Anterior cingulate cortex (tissue), 58 donors: Measurements from ENCODE around the gene ZFP1.

Source experiments
- DNase-seq, 58 donors: peaks; one replicate each; lab custom pipeline; 2025; lab: John Stamatoyannopoulos, UW

ZFP1 gene

DNA sequence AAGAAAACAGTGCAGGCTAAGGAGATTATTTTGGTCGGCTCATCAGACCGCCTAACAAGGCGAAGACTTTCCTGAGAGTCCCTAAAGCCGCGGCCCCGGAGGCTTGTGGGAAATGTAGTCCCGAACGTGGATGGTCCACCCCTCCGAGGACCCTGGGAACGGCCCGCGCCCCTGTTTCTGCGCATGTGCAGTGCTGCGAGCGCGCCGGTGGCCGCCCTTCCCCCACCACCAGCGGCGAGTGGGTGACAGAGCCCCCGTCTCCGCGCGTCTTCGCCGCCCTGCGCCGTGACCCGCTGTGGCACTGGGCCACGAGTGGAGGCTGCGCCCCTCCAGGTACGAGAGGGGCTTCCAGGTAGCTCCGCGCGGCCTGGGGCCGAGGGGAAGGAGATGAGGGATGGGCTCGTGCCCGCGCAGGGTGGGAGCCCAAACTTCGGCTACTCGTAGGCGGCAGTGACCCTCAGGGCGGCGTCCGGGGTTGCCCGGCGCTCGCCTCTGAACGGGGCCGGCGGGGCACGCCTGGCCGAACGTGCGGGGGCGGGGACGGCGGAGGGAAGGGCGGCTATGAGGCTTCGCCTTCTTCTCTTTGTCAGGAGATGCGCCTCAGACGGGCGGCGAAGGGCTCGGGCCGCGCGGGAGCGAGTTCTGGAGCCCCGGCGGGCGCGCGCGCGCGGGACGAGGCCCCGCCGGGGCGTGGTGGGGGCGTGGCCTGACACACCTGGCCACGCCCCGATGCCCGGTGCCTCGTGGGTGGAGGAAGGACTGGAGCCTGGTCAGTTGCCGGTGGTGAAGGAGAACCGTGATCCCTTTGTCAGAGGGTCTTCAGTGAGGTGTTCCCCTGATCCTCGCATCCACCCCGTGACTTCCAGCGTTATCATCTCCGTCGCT is at the start of gene ZFP1:
Gene ZFP1, plus strand, starts transcription at position 214 of the 885 bp plus-strand sequence. CDS start 4,428 bp downstream, outside the sequence.
- peak; percentile 49 to 98 (median 89) for DNase-seq

DNA sequence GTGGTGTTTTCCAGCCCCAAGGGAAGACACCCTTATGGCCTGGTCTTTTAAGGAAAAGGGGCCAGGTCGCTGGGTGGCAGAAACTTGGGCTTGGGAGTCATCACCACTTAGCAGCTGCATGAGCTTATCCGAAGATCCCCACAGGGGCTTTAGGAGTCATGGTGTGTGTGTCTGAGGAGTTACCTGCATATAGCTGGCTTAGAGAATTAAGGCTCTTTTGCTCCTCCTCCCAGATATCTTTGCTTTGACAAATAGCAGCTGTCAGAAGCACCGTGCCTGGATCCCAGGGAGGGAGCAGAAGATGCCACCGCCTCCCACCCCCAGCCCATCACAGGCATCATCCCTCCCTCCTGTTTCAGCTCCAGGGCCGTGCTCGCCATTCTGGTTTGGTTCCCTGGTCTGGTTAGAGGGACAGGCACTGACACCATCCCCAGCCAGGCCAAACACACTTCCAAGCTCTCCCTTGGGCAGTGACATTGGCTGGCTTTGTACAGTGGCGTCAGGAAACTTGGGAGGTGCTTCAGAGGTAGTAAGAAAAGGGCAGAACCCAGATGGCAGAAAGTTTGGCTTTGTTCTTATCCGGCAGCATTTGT is 49.2 kb upstream of the ZFP1 start:
- no peak for DNase-seq

DNA sequence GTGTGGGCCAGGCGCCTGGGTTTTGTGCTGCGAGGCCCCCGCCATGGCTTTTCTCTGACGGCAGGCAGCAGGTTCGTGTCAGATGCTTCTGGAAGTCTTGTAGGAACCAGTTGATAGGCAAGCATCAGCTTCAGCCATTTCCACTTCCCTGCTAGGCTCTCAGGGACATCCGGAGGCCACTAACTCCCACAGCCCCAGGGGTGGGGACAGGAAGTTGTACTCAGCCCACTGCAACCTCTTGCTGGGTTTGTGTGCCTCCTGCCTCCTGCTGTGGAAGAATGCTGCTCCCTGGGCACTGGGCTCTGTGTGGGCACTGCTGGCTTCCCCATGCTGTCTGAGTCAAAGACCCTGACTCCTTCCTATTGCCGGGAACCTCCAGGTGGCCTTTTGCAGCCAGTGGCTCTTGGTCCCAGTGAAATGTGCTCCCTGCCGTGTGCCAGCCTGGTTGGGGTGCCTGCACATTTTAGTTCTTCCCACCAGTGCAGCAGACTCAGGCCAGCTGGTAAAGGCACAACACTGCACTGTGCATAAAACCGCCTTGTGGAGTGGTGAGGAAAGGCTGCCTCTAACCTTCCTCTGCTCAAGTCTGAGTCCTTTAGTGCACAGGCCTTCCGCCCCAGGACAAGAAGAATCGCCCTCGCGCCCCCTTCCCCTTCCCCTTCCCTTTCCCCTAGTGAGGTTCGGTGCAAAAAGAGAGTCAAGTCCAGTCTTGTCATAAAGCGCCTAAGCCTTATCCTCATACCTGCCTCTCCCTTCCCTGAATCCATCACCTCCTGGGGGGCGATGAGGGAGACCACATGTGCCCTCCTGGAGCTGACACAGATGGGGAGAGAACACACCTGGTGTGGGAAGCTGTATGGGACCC is 48.4 kb upstream of the ZFP1 start:
- no peak for DNase-seq

DNA sequence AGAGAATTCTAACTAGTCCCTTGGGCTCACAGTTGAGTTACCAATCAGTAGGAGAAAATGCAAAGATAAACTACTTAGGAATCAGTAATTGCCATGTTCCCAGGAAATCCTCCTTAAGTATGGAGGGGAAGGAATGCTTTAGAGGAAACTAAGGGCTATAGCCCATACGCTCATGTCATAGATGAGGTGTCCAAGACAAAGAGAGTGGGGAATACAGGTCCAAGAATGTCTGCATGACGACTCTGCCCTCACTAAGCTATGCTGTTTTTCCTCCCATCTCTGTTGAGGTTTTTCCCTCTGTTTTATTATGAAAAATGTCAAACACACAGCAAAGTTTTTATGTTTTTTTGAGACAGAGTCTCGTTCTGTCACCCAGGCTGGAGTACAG is 47.7 kb upstream of the ZFP1 start:
- DNase-seq = no peak

DNA sequence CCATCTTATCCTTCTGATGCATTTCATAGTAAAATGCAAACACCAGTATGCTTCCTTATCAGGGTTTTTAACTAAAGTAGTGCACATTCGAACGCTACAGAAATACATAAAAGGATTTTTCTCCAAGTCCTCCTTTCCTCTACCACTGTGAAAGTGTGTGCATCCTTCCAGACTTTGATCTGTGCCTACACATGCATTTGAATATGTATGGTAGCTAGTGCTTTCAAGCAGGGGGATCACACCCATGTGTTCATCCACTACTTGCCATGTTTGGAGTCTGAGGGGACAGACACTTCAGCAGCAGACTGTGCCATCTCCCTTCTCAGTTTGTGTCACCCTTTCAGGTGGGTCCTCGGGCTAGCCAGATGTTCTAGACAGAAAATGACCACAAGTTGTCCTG is 46.7 kb upstream of the ZFP1 start:
- no peak for DNase-seq

DNA sequence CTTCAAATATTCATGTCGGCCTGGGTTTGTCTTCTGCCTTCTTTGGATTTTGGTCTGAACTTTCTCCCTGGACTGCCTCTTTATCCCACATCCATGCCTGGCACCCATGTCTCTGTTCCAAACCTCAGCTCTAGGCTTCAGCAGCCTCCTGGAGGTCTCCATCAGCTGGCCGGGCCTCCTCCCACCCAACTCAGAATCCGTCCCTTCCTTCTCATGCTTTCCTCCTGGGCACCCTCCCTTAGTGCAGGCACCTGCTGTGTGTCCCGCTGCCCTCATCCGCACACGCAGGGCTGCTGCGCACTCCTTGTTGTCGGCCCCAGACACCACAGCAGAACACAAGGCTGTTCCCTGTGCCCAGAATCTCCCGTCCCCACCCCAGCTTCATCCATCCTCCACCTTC is 45.7 kb upstream of the ZFP1 start:
- no peak for DNase-seq

DNA sequence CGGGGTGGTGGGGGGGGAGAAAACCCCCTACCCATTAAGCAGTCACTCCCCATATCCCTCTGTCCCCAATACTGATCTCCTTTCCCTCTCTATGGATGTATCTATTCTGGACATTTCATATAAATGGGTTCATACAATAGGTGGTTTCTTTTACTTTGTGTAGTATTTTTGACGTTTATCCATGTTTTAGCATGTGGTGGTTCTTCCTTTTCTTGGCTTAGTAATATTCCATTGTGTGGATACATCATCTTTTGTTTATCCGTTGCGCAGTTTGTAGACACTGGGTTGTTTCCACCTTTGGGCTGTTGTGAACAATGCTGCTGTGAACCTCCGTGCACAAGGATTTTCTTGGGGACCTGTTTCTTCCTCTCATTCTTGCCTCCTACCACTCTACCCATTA is 44.3 kb upstream of the ZFP1 start:
- DNase-seq = no peak

DNA sequence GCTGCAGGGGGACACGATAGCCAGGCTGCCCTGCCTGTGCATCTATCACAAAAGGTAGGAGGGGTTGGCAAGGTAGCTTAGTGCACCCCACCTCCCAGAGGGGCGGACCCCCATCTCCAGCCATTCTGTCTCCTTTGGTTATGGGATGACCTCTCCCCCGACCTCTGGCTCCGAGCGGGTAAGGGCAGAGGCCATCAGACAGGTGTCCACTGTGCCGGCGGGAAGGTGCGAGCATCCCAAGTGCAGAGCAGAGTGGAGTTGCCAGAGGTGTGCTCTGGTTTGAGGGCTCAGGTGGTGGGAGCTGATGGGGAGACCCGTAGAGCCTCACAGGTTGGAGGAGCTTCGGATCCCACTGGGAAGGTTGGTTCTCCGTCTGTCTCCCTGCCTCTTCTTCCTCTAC is 43.5 kb upstream of the ZFP1 start:
- DNase-seq = no peak

DNA sequence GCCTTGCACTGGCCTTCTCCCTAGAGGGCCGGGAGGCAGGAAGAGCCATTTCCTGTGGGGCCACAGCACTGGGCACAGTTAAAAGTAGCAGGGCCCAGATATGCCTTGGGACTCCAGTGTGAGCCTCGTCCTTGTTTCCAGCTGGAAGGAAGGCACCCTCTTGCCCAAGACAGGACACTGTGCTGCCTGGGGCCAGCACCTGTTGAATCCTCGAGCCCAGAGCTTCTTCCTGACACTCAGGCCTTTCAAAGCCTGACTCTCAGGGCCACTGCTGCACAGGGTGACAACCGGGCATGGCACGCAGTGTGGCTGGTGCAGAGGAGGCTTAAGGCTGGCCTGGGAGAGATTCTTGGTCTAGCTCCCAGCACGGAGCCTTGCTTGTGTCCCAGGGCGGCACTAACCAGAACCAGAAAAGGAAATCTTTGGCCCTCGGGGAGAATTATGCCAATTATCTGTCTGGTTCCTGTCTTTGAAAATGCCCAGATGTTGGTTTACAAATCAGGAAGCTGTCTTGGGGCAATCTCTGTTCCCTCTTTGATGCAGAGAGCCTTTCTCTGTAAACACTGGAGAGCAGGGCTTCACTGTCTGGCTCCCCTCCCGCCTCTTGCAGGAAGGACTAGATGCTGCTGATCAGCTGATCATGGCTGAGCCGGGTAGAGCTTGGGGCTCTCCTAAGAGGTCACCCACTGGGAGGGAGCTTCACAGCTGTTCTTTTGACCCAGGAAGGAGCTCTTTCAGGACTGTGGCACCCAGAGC is 42.8 kb upstream of the ZFP1 start:
- DNase-seq = peak in 43 of 58 donors; percentile 19 to 81 (median 46)

DNA sequence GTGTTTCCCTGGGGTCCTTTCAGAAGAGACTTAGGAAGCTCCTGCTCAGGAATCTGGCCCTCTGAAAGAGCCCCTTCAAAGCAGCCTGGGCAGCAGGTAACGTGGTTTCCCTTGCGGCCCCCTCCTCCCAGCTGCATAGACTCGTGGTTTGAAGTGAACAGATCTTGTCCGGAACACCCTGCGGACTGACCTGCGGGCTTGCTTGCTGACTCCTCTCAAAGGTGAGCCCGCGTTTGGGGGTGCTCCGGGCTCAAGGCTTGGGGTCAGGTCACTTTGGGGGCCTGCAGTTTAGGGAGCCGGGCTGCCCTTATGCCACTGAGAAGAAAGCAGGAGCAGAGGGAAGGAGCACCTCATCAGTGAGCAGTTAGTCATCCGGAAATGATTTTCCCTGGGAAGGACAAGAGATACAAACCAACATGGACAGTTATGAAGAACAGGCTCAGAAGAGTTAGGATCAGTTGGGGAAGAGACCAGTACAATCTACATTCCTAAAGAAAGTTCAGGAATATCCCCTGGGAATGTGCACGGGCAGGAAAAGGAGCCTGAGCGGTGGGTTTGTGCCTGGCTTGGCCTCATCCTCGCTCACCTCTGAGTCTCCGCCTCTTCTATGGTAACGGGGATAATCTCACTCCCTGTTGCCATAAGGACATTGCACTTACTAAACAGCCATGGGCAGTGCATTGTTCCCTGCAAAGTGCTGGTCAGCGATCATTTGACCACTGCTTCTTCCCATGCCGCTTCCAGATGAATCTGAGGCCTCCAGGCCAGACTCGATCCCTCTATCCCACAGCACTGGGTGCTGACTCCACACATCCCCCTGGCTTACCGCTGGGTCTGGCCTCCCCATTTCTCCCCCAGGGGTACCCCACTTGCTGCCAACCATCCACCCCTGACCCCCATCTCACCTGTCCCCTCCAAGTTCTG is 41.7 kb upstream of the ZFP1 start:
- DNase-seq = no peak

DNA sequence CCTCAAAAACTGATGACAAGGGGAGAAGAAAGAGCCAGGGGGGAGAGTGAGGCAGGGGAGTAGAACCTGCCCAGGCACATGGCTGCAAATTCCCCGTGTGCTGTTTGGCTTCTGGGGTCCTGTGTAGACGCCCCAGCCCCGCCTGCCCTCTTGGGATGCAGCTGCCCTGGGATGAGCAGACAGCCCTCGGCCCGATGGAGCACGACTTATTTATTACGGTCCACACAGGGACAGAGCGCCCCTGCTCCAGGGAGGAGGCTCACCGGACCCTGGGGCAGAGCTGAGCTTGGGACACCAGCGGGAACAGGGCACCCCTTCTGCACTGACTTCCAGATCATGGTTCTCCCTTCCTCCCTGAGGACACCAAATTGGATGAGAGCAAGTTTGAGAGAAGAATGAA is 40.8 kb upstream of the ZFP1 start:
- no peak for DNase-seq

DNA sequence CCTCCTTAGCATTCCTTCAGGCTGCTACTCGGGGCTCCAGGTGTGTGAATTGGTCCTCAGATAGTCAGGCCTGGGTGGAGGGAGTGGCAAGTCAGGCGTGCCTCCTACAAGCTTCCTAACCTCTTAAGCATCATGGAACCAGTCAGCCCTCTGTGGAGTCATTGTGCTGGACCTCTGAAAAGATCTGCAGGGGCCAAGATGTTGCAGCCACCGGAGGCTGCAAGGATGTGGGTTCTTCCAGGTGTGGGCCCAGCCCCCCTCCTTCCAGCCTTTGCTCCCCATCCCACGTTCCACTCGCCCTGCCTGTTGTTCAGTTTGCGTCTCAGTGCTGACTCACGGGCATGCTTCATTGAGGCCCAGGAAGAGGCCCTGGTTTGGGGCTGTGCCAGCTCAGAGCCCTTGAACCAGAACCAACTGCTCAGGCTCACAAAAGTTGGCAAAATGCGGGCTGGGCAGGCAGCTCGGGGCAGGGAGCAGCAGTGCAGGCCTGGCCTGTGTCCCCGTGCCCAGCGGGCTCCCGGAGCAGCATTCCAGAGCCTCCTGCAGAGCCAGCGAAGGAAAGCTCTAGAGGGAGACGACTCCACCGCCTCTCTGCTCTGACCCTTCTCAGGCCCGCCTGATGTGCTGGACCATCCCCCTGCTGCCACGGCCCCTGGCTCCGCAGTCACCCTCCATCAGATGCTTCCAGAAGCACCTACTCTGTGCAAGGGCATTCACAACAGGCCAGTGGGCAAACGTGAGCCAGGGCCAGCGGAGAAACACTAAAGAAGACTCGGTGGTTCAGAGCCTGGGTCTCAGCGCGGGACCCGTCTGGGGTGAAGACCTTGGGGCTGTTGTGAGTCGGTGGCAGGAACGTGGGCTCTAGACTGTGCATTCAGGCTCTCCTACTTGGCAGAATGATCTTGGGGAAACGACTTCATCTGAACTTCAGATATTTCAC is 39.3 kb upstream of the ZFP1 start:
- peak in 55 of 58 donors; percentile 22 to 92 (median 73) for DNase-seq

DNA sequence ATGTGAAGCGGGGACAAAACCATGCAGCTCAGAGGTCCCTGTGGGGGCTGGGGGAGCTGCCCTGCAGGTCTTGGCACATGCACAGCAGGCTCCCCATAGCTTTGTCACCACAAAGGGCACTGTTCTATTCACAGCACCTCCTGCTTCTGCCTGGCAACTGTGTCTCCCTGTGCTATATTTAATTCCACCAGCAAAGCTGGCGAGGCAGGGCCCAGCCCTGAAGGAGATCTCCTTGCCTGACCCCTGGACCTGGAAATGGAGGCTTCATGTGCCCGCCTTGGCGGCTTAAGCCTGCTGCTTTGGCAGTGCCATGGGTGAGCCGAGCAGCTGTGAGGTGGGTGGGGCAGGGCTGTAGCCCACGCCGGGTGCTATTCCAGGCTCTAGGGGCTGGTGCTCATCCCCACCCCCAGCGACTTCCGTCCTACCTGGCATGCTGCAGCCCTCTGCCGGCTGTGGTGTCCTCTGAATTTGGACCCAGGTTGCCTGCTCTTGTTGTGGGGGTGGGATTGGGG is 38.5 kb upstream of the ZFP1 start:
- peak in 42 of 58 donors; percentile 18 to 78 (median 46) for DNase-seq

DNA sequence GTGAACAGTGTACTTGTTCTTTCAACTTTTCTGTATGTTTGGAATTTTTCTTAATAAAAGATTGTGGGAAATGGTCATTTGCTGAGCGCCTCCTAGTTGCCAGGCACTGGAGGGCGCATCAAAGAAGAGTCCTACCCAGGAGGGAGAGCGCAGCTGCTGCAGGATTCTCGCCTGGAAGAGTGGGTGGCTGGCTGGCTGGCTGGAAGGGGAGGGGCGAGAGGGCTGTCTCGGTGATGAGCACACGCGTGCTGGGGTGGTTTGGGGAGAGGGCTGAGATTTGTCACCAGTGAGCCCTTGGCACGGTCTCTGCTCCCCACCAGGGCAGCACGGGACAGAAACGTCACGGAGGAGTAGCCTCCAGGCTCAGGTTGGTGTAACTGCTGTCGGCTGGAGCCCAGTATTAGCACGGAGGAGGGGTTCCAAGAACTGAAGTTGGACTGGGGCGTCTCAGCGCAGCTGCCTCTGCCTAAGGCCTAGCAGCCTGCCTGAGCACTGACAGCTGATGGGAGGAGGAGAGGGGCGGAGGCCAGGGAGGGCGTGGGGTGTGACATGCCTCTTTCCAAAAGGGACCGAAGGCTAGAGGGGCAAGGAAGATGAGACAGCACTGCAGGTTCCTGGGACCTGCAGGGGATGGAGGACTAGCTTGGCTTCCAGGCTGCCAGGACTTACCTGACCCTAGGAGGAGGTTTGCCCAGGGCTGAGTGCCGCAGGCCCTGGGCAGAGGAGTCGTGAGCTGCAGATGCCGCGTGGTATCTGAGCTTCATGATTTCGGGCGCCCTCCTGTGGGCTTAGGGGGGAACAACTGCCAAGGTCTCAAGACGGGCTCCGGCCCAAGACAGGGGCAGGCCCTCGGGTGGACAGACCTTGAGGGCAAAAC is 37.4 kb upstream of the ZFP1 start:
- peak in 56 of 58 donors; percentile 27 to 91 (median 82) for DNase-seq

DNA sequence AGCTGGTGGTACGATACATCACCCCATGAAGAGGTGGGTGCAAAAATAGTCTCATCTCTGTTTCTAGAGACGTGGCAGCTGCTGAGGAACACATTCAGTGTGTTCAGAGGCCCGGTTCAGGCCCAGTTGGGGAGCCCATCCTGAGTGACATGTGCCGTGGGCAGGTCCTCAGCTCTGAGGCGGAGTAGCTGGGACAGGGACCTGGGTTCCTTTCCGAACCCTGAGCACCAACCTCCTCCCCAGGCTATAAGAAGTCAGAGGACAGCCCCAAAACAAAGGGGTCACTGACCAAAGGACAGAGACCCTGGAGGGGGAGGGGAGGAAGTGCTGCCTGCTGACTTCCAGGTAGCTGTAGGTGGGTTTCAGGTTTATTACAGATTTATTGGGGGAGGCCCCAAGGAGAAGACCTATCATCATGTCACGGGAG is 36.8 kb upstream of the ZFP1 start:
- DNase-seq = peak in 1 of 58 donors; percentile 70

DNA sequence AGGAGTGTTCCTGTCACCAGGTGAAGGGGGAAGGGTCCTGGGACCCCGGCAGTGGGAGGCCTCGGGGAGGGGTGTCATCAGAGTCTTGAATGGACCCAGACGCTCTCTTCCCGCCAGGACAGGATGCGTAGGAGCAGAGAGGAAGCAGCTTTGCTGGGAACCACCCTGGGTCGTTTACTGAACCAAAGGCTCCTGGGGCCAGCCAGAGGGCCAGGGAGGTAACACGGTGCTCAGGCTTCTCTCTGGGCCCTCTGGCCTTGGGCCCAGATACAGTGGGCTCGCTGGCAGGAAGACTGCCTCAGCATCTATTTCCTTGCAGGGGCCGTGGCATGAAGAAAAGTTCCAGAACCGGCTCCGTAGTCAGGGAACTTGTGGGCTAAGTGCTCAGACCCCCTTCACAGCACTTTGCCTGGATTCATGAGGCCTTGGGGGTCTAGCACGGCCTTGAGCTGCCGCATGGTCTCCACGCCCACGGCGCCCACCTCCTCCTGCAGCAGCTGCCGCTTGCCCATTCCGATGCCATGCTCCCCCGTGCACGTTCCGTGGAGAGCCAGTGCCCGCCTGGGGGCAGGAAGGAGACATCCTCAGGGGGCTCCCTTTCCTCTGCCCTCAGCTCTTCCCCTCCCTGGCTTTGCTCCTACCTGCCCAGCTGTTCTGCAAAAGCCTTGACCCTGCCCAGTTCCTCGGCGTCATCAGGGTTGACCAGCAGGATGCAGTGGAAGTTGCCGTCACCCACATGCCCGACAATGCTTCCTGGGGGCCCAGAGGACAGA is 36.2 kb upstream of the ZFP1 start:
- DNase-seq = no peak
